ENCODE measurements around the gene LRRC15. TPM values are rescaled to one million over a fixed set of nuclear protein-coding genes. Genes with fewer than 3 reads are reported as not detected.

The LRRC15 gene
- total RNA-seq, 1 experiment from 2014 or later: 0.07 TPM

DNA sequence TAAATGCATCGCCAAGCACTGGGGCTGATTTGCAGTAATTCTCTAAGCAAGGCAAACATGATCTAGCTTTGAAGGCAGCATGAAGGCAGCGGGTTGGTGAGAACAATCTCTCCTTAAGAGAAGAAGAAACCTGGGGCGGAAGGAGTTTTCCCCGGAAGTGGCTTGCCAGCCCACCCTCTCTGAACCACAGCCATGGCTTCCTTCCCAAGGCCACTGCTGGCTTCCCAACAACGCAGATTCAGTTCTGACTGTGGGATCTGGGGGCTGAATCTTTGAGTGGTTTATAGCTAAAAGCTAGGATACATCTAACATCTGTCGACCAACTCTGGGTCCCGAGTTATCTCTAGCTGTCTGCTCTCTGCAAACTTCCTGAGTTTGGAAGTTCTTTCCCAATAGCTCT, 14.2 kb downstream of the LRRC15 start:
- DNase-seq (ENCODE audit: low spot score) (no peak), ATAC-seq (no peak)
- Mint-ChIP-seq H3K27me3 (ENCODE audit: low read depth) (peaks cover 7% of the 10 kb centered on the region; the same call in 1 of the 2 replicates), H3K4me1 (peaks cover 5% of the 10 kb centered on the region), H3K27ac (no peak overlapping the region), H3K4me3 (no peak overlapping the region), H3K36me3 (no peaks in the 10 kb centered on the region), H3K9me3 (peaks cover 8% of the 10 kb centered on the region)
- CTCF ChIA-PET: interaction anchor here (1.1 to 2.9 kb wide), 3 partner anchors 12 to 16 kb away, joined by 3 to 12 read pairs (median 4); no protein-coding TSS in a partner anchor
- TF ChIP-seq IRF2 (CRISPR knock-in tag; IDR thresholded peaks at IDR 0.05; ENCODE audit: borderline replicate concordance, low read depth) (no peak), ETV6 (CRISPR knock-in tag; IDR thresholded peaks at IDR 0.05) (no peak), OVOL2 (CRISPR knock-in tag; IDR thresholded peaks at IDR 0.05; ENCODE audit: borderline replicate concordance) (no peak), GABPB1 (CRISPR knock-in tag; IDR thresholded peaks at IDR 0.05) (no peak), CBFB (CRISPR knock-in tag; IDR thresholded peaks at IDR 0.05; ENCODE audit: low read depth) (no peak), ZNF425 (CRISPR knock-in tag; conservative IDR thresholded peaks at IDR 0.05) (no peak), SMAD3 (CRISPR knock-in tag; IDR thresholded peaks at IDR 0.05; ENCODE audit: borderline replicate concordance) (no peak), KAT7 (CRISPR knock-in tag; IDR thresholded peaks at IDR 0.05; ENCODE audit: borderline replicate concordance) (no peak), GRHL2 (CRISPR knock-in tag; IDR thresholded peaks at IDR 0.05; ENCODE audit: insufficient replicate concordance, severe bottlenecking) (no peak), ZNF317 (CRISPR knock-in tag; IDR thresholded peaks at IDR 0.05; ENCODE audit: borderline replicate concordance, low read depth) (no peak)
- POLR2A ChIA-PET: no interaction called here

DNA sequence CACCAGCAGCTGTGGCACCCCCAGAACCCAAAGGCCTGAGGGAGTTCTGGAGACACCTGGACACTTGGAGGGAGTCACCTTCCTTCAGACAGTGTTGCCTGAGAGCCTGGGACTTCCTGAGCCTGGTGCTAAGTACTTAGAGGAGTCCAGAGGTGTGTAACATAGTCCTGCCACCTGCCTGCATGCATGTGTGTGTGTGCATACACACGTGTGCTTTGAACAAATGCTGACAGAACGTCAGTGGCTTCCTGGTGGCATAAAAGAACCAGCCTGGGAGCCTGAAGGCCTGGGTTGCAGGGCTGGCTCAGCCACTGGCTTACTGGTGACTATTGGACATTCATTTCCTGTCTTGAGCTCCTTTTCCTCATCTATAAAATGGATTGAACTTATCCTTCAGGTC, 15.2 kb downstream of the LRRC15 start:
- ChIA-PET CTCF (interaction anchor here (2.9 kb wide), 1 partner anchor 11 kb away, joined by 12 read pairs; no protein-coding TSS in a partner anchor), POLR2A (no interaction called here)
- Mint-ChIP-seq H3K4me3 (no peak overlapping the region), H3K9me3 (no peaks in the 10 kb centered on the region; the same call in 1 of the 2 replicates), H3K27me3 (ENCODE audit: low read depth) (no peaks in the 10 kb centered on the region; the same call in 1 of the 2 replicates), H3K27ac (no peak overlapping the region), H3K4me1 (peaks cover 5% of the 10 kb centered on the region), H3K36me3 (no peaks in the 10 kb centered on the region)
- no peak for ATAC-seq
- no peak for DNase-seq (ENCODE audit: low spot score)
- TF ChIP-seq TCF7 (CRISPR knock-in tag; IDR thresholded peaks at IDR 0.05; ENCODE audit: low read depth) (no peak), ZSCAN18 (CRISPR knock-in tag; IDR thresholded peaks at IDR 0.05) (no peak), ESRRA (CRISPR knock-in tag; IDR thresholded peaks at IDR 0.05; ENCODE audit: borderline replicate concordance) (no peak)

GRCh38 chr3:194352667-194353246, 16.8 kb downstream of the LRRC15 start:
- 0 out of 2 replicates have a peak, but pooled peaks have one; percentile 16 for TF ChIP-seq PRDM15 (CRISPR knock-in tag; IDR thresholded peaks at IDR 0.05)
- no peak for TF ChIP-seq ZBTB21 (CRISPR knock-in tag; IDR thresholded peaks at IDR 0.05; ENCODE audit: borderline replicate concordance)
- no peak for TF ChIP-seq EMX1 (CRISPR knock-in tag; IDR thresholded peaks at IDR 0.05)
- no peaks in the 10 kb centered on the region for H3K9me3 Mint-ChIP-seq
- no peaks in the 10 kb centered on the region; the same call in 1 of the 2 replicates for H3K27me3 Mint-ChIP-seq (ENCODE audit: low read depth)
- DNase-seq (ENCODE audit: low spot score) (no peak), ATAC-seq (no peak)
- no peaks in the 10 kb centered on the region for H3K36me3 Mint-ChIP-seq
- ChIA-PET POLR2A (no interaction called here), CTCF (no interaction called here)
- no peak overlapping the region for H3K27ac Mint-ChIP-seq
- H3K4me1 Mint-ChIP-seq: no peaks in the 10 kb centered on the region
- no peak overlapping the region for H3K4me3 Mint-ChIP-seq

Measured in WTC11 (cell line).